Panc1 (cell line): ENCODE measurements around the gene EFNA2. TPM values are rescaled to one million over a fixed set of nuclear protein-coding genes. Genes with fewer than 3 reads are reported as not detected.

Source experiments
- ATAC-seq: fragments of 200-7000 bp; cut with Tn5 transposase; 2 replicates; pipeline ENCODE4 v1.9.1; 2020; ENCODE audit warnings: mild to moderate bottlenecking, moderate library complexity
- BruUV-seq: library from RNA; stranded (reverse); fragments of 400-500 nt; replicated peaks from 2 replicates; lab custom pipeline; 2021; lab: Mats Ljungman, UMichigan
- CTCF ChIA-PET: fragments of 300-600 bp; sonication (Branson Sonifier 250); formaldehyde crosslinking; loops from one replicate; lab custom pipeline; 2022; ENCODE audit warnings: antibody characterized with exemption; lab: Charles Lee
- POLR2A ChIA-PET: fragments of 300-600 bp; sonication (Branson Sonifier 250); formaldehyde crosslinking; loops from one replicate; lab custom pipeline; 2022; ENCODE audit warnings: antibody characterized with exemption; lab: Charles Lee
- DNase-seq: peaks from one replicate; pipeline ENCODE4 v3.0.0-alpha.2; 2010; ENCODE audit warnings: low read depth, low spot score
- H3K27ac ChIP-seq: 2 replicates; pipeline ENCODE4 v1.5.1; 2011; ENCODE audit warnings: mild to moderate bottlenecking, low read length, inconsistent platforms
- H3K27me3 ChIP-seq: fragments of 200-500 bp; sonication (Bioruptor generic); 2 replicates; pipeline ENCODE4 v1.6.0; 2014; ENCODE audit warnings: low read length, inconsistent platforms; ENCODE audit not compliant: control insufficient read depth, insufficient read depth
- H3K36me3 ChIP-seq: fragments of 200-500 bp; sonication (Bioruptor generic); 2 replicates; pipeline ENCODE4 v1.5.1; 2014; ENCODE audit warnings: inconsistent platforms, mild to moderate bottlenecking, low read length, moderate library complexity; ENCODE audit not compliant: control insufficient read depth, insufficient read depth
- H3K4me1 ChIP-seq: 2 replicates; pipeline ENCODE4 v1.5.1; 2011; ENCODE audit warnings: inconsistent platforms, mild to moderate bottlenecking, low read length, moderate library complexity; ENCODE audit not compliant: control insufficient read depth, insufficient read depth
- H3K4me3 ChIP-seq, 2 experiments: 2 replicates each; pipeline ENCODE4 v1.5.1; 2011 to 2012; ENCODE audit warnings: low read depth in 2 of 2, low read length in 2 of 2, mild to moderate bottlenecking in 2 of 2, inconsistent platforms in 1 of 2, moderate library complexity in 1 of 2
- H3K9me3 ChIP-seq: fragments of 200-500 bp; sonication (Bioruptor generic); 2 replicates; pipeline ENCODE4 v1.5.1; 2014; ENCODE audit warnings: low read depth, mild to moderate bottlenecking, inconsistent platforms, low read length, moderate library complexity; ENCODE audit not compliant: control insufficient read depth, insufficient read depth
- CTCF ChIP-seq: fragments of 450-650 bp; IDR thresholded peaks from 2 replicates; pipeline ENCODE4 v1.5.1; 2017; ENCODE audit warnings: mild to moderate bottlenecking
- POLR2AphosphoS5 ChIP-seq: IDR thresholded peaks from 2 replicates; pipeline ENCODE4 v1.6.1; 2012; ENCODE audit warnings: mild to moderate bottlenecking, low read depth, low read length, moderate library complexity
- SIN3A ChIP-seq: IDR thresholded peaks from 2 replicates; pipeline ENCODE4 v1.6.1; 2012; ENCODE audit warnings: low read depth, mild to moderate bottlenecking, low read length, moderate library complexity, borderline replicate concordance; ENCODE audit not compliant: insufficient read depth
- TCF7L2 ChIP-seq: IDR thresholded peaks from 2 replicates; pipeline ENCODE4 v1.6.1; 2011; ENCODE audit warnings: mild to moderate bottlenecking, low read depth, low read length, inconsistent platforms
- in situ Hi-C: cut with HindIII; loops from 2 replicates; pipeline ENCODE4 v1.10.0; 2016; ENCODE audit warnings: low sequenced_read_pairs, low pct_unique_long_range_greater_than_20kb
- intact Hi-C: fragments of 100-400 bp; cut with micrococcal nuclease; formaldehyde crosslinking; loops from one replicate; pipeline ENCODE4 v1.10.0; 2022; ENCODE audit not compliant: unreplicated experiment
- total RNA-seq: library from RNA; stranded (reverse); gene quantifications from one replicate; pipeline ENCODE4 v1.2.1, GENCODE V29; 2021; ENCODE audit not compliant: unreplicated experiment
- TF ChIP-seq, protein P1 (sequence below), 2 experiments: IDR thresholded peaks; 2 replicates each; pipeline ENCODE4 v1.6.1; 2011 to 2012; ENCODE audit warnings: low read depth in 2 of 2, control low read depth in 1 of 2, low read length in 1 of 2, mild to moderate bottlenecking in 1 of 2, moderate library complexity in 1 of 2; ENCODE audit not compliant: insufficient read depth in 1 of 2

The EFNA2 gene
- total RNA-seq, 1 experiment from 2014 or later, result 7.8 TPM

DNA sequence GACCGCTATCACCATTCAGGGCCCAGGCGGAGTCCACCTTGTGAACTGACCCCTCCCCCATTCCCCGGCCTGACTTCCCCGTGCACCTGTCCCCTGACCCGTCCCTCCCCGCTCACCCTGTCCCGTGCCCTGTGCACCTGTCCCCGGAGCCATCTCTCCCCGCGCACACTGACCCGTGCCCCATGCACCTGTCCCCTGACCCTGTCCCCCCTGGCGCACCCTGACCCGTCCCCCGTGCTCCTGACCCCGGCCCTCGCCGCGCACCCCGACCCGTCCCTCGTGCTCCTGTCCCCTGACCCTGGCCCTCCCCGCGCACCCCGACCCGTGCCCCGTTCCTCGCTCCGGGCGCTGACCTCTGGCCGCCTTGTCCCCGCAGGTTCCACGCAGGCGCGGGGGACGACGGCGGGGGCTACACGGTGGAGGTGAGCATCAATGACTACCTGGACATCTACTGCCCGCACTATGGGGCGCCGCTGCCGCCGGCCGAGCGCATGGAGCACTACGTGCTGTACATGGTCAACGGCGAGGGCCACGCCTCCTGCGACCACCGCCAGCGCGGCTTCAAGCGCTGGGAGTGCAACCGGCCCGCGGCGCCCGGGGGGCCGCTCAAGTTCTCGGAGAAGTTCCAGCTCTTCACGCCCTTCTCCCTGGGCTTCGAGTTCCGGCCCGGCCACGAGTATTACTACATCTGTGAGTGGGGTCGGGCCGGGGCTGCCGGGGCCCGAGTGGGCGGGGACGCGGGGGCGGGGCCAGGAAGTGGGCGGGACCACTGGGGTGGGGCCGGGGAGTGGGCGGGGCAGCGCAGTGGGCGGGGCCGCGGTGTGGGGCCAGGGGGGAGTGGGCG lies 9.7 kb downstream of the EFNA2 start:
- Histone ChIP-seq H3K27me3 (no peaks in the 10 kb centered on the region), H3K27ac (no peak overlapping the region), H3K4me1 (peaks cover 9% of the 10 kb centered on the region), H3K4me3 (no peak overlapping the region), H3K9me3 (no peaks in the 10 kb centered on the region), H3K36me3 (no peaks in the 10 kb centered on the region)
- ATAC-seq (no peak), DNase-seq (no peak)
- intact Hi-C loops (no loop called here), in situ Hi-C loops (no loop called here)
- CTCF ChIA-PET, result no interaction called here
- POLR2A ChIA-PET, result no interaction called here
- TF ChIP-seq, protein P1, sequence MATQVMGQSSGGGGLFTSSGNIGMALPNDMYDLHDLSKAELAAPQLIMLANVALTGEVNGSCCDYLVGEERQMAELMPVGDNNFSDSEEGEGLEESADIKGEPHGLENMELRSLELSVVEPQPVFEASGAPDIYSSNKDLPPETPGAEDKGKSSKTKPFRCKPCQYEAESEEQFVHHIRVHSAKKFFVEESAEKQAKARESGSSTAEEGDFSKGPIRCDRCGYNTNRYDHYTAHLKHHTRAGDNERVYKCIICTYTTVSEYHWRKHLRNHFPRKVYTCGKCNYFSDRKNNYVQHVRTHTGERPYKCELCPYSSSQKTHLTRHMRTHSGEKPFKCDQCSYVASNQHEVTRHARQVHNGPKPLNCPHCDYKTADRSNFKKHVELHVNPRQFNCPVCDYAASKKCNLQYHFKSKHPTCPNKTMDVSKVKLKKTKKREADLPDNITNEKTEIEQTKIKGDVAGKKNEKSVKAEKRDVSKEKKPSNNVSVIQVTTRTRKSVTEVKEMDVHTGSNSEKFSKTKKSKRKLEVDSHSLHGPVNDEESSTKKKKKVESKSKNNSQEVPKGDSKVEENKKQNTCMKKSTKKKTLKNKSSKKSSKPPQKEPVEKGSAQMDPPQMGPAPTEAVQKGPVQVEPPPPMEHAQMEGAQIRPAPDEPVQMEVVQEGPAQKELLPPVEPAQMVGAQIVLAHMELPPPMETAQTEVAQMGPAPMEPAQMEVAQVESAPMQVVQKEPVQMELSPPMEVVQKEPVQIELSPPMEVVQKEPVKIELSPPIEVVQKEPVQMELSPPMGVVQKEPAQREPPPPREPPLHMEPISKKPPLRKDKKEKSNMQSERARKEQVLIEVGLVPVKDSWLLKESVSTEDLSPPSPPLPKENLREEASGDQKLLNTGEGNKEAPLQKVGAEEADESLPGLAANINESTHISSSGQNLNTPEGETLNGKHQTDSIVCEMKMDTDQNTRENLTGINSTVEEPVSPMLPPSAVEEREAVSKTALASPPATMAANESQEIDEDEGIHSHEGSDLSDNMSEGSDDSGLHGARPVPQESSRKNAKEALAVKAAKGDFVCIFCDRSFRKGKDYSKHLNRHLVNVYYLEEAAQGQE (IDR thresholded peaks at IDR 0.05; ENCODE audit: insufficient read depth in 1 of 2, low read depth in 2 of 2, low read length in 1 of 2), result no peak
- TF ChIP-seq POLR2AphosphoS5, result no peak
- no peak for TF ChIP-seq SIN3A
- TF ChIP-seq TCF7L2, result no peak
- no peak for TF ChIP-seq CTCF
- BruUV-seq, result no TSS peak

DNA sequence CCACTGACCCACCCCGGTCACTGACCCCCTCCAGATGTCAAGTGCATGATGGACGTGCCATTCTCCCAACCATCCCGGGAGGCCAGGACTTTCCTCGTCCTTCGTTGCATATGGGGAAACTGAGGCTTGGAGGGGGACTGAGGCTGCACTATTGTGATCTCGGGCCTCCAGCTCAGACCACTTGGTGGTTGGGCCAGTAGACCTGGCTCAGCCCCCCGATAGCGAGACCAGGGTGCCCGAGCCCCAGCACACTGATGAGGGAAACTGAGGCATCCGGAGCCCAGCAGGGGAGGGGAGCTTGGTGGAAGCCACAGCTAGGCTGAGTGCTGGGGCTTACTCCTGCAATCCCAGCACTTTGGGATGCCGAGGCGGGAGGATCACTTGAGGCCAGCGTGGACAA lies 10.4 kb downstream of the EFNA2 start:
- Histone ChIP-seq H3K4me1 (peaks cover 6% of the 10 kb centered on the region), H3K36me3 (no peaks in the 10 kb centered on the region), H3K9me3 (no peaks in the 10 kb centered on the region), H3K4me3 (no peak overlapping the region), H3K27ac (no peak overlapping the region), H3K27me3 (no peaks in the 10 kb centered on the region)
- TF ChIP-seq, protein P1 (IDR thresholded peaks at IDR 0.05; ENCODE audit: insufficient read depth in 1 of 2, low read depth in 2 of 2, low read length in 1 of 2), result no peak
- in situ Hi-C loops (no loop called here), intact Hi-C loops (no loop called here)
- DNase-seq (no peak), ATAC-seq (no peak)
- POLR2A ChIA-PET, result no interaction called here
- CTCF ChIA-PET, result no interaction called here
- no TSS peak for BruUV-seq
